Activated CD8-positive, alpha-beta memory T cell treated with anti-CD3 and anti-CD28 coated beads, Interleukin-2, amount 50 U/mL, for 4 hours (primary cell): ENCODE data around the gene WASF1.

ENCODE experiments used
- DNase-seq: peaks from one replicate; pipeline ENCODE4 v3.0.0-alpha.2; 2020

The WASF1 gene

GRCh38 chr6:110179406-110180227 is at the start of gene WASF1:
TSS of gene WASF1 (minus strand) at chr6:110179670. CDS start at chr6:110127601, 52,069 bp downstream.
- peak; percentile 87 for DNase-seq

DNA sequence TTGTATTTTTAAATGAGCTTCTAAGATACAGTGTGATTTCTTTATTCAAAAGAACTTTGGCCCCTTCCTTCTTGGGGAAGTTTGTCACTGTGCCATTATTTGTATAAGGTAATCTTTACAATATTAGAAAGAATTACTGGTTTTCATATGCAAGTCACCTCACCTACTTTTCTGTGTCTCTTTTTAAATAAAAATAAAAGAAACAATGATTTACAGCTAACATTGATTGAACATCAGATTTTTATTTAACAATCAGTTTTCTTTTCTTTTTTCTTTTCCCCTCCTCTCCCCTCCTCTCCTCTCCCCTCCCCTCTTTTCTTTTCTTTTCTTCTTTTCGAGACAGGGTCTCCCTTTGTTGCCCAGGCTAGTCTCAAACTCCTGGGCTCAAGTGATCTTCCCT is 46.8 kb upstream of the WASF1 start:
- DNase-seq, result no peak

GRCh38 chr6:110221738-110222137 is 42.3 kb upstream of the WASF1 start:
- DNase-seq, result no peak

- DNase-seq, result no peak
These were observed 37.8 kb upstream of the WASF1 start for GRCh38 chr6:110217266-110217665.

- DNase-seq, result no peak
These were observed 36.7 kb upstream of the WASF1 start for GRCh38 chr6:110216140-110216539.

DNA sequence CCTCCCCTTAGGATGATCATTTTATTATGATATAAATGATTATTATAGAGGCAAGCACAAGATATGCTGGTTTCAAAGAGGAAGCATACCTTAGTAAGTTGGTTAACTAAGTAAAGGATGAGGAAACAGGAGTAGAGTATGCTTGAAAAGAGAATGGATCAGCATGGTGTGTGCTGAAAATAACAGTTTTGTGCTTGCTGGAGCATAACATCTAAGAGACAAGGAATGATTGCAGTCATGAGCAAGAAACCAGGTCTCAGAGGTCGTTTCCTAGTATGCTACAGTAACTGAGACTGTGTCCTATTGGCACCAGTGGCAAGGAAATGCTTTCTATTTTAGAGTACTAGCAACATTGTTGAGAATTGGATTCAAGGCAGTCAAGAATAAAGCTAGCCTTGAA is 34.9 kb upstream of the WASF1 start:
- no peak for DNase-seq

- no peak for DNase-seq
These were observed 32.3 kb upstream of the WASF1 start for GRCh38 chr6:110211753-110212152.

DNA sequence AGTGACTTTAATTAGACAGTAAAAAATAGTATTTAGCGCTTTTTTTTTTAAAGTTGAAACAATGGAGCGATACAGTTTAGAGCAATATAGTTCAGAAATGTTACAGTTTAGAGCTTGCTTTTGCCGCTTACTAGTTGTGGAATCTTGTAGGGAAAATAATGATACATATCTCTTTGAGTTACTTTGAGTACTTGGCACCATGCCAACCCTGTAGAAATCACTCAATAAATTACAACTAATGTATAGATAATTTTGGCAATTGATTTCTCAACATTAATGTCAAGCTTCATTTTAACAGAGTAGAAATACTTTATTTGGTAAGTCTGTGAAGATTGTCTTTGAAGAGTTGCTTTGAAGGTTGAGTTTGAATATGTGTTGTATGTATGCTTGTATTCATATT is 28.2 kb upstream of the WASF1 start:
- no peak for DNase-seq

GRCh38 chr6:110201151-110201884 is 21.8 kb upstream of the WASF1 start:
- no peak for DNase-seq

DNA sequence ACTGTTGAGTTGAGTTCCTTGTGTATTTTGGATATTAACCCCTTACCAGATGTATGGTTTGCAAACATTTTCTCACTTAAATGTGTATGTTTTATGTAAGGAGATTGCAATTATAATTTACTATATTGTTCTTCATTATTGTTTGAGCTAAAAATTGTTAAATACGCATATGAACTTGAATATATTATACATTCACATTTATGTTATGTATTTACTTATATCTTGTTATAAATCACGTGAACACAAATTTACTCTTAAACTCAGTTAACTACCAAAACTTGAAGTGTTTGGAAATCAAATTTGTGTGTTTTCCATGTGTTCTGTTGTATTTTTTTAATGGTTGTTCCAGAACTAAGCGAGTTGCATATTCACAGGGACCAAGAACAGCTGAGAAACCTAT is 19.1 kb upstream of the WASF1 start:
- no peak for DNase-seq

DNA sequence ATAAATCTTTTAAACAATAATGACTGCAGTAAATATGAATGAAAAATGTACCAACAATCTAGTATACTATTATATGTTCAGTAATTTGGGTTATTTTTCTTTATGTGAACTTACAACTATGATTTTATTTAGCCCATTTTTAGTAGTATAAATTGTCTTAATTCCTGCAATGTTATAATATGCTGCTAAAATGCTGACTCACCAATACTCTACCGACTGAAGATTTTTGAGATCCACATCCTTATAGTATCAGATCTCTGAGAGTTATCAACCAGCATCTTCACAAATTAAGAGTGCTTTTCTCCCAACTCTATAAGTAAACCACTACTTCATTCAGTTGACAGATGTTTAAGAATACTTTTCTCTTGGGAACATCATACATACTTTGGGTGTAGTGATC is 17.4 kb upstream of the WASF1 start:
- DNase-seq, result no peak

- DNase-seq, result no peak
These were observed 16.2 kb upstream of the WASF1 start for GRCh38 chr6:110195639-110196038.

GRCh38 chr6:110191477-110191876 is 12.0 kb upstream of the WASF1 start:
- no peak for DNase-seq

GRCh38 chr6:110190726-110191125 is 11.3 kb upstream of the WASF1 start:
- DNase-seq, result no peak

GRCh38 chr6:110188791-110189190 is 9.3 kb upstream of the WASF1 start:
- no peak for DNase-seq

DNA sequence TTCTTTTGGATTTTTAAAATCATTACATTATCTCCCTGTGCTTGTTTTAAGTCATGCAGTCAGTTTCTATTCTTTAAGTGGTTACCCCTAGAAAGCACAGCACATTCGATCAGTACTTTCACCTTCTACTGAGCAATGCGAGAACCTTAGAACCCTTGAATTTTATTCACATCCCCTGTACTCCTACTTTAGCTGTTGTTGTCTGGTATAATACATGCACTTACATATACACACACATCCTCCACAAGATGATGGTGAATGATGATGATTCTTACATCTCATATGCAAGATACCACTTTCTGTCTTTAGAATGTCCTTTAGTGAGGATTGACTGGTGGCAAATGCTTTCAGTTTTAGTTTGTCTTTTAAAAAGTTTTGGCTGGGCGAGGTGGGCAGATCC is 6.4 kb upstream of the WASF1 start:
- no peak for DNase-seq

GRCh38 chr6:110183292-110183885 is 3.9 kb upstream of the WASF1 start:
- no peak for DNase-seq

- no peak for DNase-seq
These were observed 1.9 kb upstream of the WASF1 start for GRCh38 chr6:110181131-110182030.

- peak; percentile 48 for DNase-seq
These were observed 948 bp upstream of the WASF1 start, which contains the start of gene CDC40 for GRCh38 chr6:110180228-110181008. TSS of gene CDC40 (plus strand) at chr6:110180427. CDS start at chr6:110180445, 18 bp downstream.

GRCh38 chr6:110178626-110179405 is 654 bp downstream of the WASF1 start:
- peak; percentile 69 for DNase-seq

GRCh38 chr6:110173506-110174132 is 5.9 kb downstream of the WASF1 start:
- no peak for DNase-seq
